ENCODE measurements around the gene MEIOB.
"Not testable (repeated sequence)": the region's sequence is repeated elsewhere in the genome, so short reads cannot be mapped to it uniquely, and the experiment has no call there.

DNA sequence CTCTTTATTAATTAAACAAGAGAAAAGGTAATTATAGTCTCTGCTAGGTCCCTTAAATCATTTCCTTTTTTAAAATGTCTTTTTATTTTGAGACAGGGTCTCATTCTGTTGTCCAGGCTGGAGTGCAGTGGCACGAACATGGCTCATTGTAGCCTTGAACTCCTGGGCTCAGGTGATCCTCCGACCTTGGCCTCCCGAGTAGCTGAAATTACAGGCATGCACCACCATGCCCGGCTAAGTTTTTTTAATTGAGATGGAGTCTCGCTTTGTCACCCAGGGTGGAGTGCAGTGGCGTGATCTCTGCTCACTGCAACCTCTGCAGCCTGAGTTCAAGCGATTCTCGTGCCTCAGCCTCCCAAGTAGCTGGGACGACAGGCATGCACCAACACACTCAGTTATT is 9.2 kb upstream of the MEIOB start:
- TF ChIP-seq, protein P1, sequence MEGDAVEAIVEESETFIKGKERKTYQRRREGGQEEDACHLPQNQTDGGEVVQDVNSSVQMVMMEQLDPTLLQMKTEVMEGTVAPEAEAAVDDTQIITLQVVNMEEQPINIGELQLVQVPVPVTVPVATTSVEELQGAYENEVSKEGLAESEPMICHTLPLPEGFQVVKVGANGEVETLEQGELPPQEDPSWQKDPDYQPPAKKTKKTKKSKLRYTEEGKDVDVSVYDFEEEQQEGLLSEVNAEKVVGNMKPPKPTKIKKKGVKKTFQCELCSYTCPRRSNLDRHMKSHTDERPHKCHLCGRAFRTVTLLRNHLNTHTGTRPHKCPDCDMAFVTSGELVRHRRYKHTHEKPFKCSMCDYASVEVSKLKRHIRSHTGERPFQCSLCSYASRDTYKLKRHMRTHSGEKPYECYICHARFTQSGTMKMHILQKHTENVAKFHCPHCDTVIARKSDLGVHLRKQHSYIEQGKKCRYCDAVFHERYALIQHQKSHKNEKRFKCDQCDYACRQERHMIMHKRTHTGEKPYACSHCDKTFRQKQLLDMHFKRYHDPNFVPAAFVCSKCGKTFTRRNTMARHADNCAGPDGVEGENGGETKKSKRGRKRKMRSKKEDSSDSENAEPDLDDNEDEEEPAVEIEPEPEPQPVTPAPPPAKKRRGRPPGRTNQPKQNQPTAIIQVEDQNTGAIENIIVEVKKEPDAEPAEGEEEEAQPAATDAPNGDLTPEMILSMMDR (IDR thresholded peaks at IDR 0.05; ENCODE audit: poor library complexity): not testable (repeated sequence)
- TF ChIP-seq EZH2phosphoT487 (IDR thresholded peaks at IDR 0.05; ENCODE audit: low read depth, severe bottlenecking, unreplicated experiment): not testable (repeated sequence)

Data from hepatocyte (in vitro differentiated cells).